BLaER1 treated with 17β-estradiol and CSF1 and Interleukin-3, amounts not matched to agents 10 nM and 100 nM (cell line): ENCODE measurements around the gene DPF3.

Source experiments
- H3K27ac ChIP-seq, 11 experiments: shearing (Covaris generic); formaldehyde crosslinking; 2 replicates each; pipeline ENCODE4 v1.8.1; 2022
- H3K27me3 ChIP-seq, 11 experiments: shearing (Covaris generic); formaldehyde crosslinking; 2 replicates each; pipeline ENCODE4 v1.8.1; 2022
- H3K36me3 ChIP-seq, 11 experiments: shearing (Covaris generic); formaldehyde crosslinking; 2 replicates each; pipeline ENCODE4 v1.8.1; 2022
- H3K4me1 ChIP-seq, 10 experiments: shearing (Covaris generic); formaldehyde crosslinking; 2 replicates each; pipeline ENCODE4 v1.8.1; 2022
- H3K4me2 ChIP-seq, 11 experiments: shearing (Covaris generic); formaldehyde crosslinking; 2 replicates each; pipeline ENCODE4 v1.8.1; 2022
- H3K4me3 ChIP-seq, 10 experiments: shearing (Covaris generic); formaldehyde crosslinking; 2 replicates each; pipeline ENCODE4 v1.8.1; 2022
- H3K9ac ChIP-seq, 11 experiments: shearing (Covaris generic); formaldehyde crosslinking; 2 replicates each; pipeline ENCODE4 v1.8.1; 2022
- H3K9me3 ChIP-seq, 11 experiments: shearing (Covaris generic); formaldehyde crosslinking; replicated peaks in 1 of 11; 2 replicates each; pipeline ENCODE4 v1.8.1; 2022
- H4K20me1 ChIP-seq, 11 experiments: shearing (Covaris generic); formaldehyde crosslinking; 2 replicates each; pipeline ENCODE4 v1.8.1; 2022
- Cebpa-rat ChIP-seq, 11 experiments: shearing (Covaris generic); IDR thresholded peaks; 2 replicates each; pipeline ENCODE4 v1.8.1; 2022

DPF3 gene

DNA sequence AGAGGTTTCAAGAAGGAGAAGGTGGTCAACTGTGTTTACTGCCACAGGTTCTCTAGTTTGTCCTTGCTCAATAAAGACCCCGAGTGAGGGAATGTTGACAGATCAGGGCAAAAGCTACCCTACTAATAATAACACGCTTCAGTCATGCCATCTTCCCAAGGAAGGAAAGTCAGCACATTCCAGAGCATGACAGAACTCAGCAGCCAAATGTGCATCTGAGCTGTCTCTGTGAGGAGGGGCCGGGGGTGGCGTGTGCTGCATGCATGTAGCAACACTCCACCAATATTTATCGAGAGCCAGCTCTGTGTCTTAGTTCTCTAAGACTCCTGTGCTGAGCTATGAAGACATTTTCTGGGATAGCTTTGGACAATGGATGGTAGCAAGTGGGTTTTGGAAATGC, 260.4 kb downstream of the DPF3 start:
- H3K4me3 ChIP-seq: no peak overlapping the region
- no peak overlapping the region for H3K9ac ChIP-seq
- no peak overlapping the region for H3K4me2 ChIP-seq
- no peaks in the 10 kb centered on the region for H3K27me3 ChIP-seq
- H4K20me1 ChIP-seq: no peaks in the 10 kb centered on the region
- H3K9me3 ChIP-seq: peaks cover 0 to 10% (median 2%) of the 10 kb centered on the region in 11 experiments; a peak in 7 of 22 replicates
- H3K27ac ChIP-seq: no peak overlapping the region
- no peak for TF ChIP-seq Cebpa-rat (IDR thresholded peaks at IDR 0.05)
- peaks cover 0 to 10% (median 0%) of the 10 kb centered on the region in 10 experiments; a peak in 5 of 20 replicates for H3K4me1 ChIP-seq
- H3K36me3 ChIP-seq: no peaks in the 10 kb centered on the region

DNA sequence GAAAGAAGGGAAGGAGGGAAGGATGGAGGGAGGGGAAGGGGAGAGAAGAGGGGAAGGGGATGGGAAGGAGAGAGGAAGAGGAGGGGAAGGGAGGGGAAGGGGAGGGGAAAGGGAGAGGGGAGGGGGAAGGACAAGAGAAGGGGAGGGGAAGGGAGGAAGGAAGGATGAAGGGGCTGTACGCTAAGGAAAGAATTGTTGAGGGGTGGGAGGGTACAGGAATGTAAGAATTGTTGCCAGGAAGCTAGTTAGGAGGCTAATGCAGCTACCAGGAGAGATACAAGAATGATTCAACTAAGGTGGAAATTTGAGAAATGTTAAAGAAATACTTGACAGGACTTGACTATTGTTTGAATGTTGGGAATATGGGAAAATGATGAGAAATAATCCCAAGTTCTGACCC, 261.2 kb downstream of the DPF3 start:
- no peak overlapping the region for H3K4me2 ChIP-seq
- no peak overlapping the region for H3K9ac ChIP-seq
- H4K20me1 ChIP-seq: no peaks in the 10 kb centered on the region
- H3K4me1 ChIP-seq: peaks cover 0 to 2% (median 0%) of the 10 kb centered on the region in 10 experiments; a peak in 4 of 20 replicates
- H3K4me3 ChIP-seq: no peak overlapping the region
- H3K9me3 ChIP-seq: peaks cover 0 to 10% (median 0%) of the 10 kb centered on the region in 11 experiments; a peak in 1 of 22 replicates
- TF ChIP-seq Cebpa-rat (IDR thresholded peaks at IDR 0.05): no peak
- no peaks in the 10 kb centered on the region for H3K36me3 ChIP-seq
- H3K27me3 ChIP-seq: no peaks in the 10 kb centered on the region
- no peak overlapping the region for H3K27ac ChIP-seq

GRCh38 chr14:72631401-72631800, 262.5 kb downstream of the DPF3 start:
- Histone ChIP-seq H3K9me3 (peaks cover 5 to 12% (median 11%) of the 10 kb centered on the region in 11 experiments; a peak in 19 of 22 replicates), H3K9ac (no peak overlapping the region), H3K27me3 (no peaks in the 10 kb centered on the region), H3K27ac (no peak overlapping the region), H4K20me1 (no peaks in the 10 kb centered on the region), H3K4me1 (no peaks in the 10 kb centered on the region), H3K4me3 (no peak overlapping the region), H3K36me3 (0 out of 22 replicates have a peak, but pooled peaks cover 0 to 1% (median 0%) of the 10 kb centered on the region in 11 experiments), H3K4me2 (no peak overlapping the region)
- TF ChIP-seq Cebpa-rat (IDR thresholded peaks at IDR 0.05): no peak

- Histone ChIP-seq H3K27me3 (no peaks in the 10 kb centered on the region), H3K4me1 (no peaks in the 10 kb centered on the region), H3K9me3 (peaks cover 5 to 17% (median 15%) of the 10 kb centered on the region in 11 experiments; a peak in 19 of 22 replicates), H3K4me2 (no peak overlapping the region), H4K20me1 (no peaks in the 10 kb centered on the region), H3K4me3 (no peak overlapping the region), H3K36me3 (0 out of 22 replicates have a peak, but pooled peaks cover 0 to 3% (median 0%) of the 10 kb centered on the region in 11 experiments), H3K9ac (no peak overlapping the region), H3K27ac (no peak overlapping the region)
- TF ChIP-seq Cebpa-rat (IDR thresholded peaks at IDR 0.05): no peak
These were observed 263.5 kb downstream of the DPF3 start for GRCh38 chr14:72630374-72630773.

DNA sequence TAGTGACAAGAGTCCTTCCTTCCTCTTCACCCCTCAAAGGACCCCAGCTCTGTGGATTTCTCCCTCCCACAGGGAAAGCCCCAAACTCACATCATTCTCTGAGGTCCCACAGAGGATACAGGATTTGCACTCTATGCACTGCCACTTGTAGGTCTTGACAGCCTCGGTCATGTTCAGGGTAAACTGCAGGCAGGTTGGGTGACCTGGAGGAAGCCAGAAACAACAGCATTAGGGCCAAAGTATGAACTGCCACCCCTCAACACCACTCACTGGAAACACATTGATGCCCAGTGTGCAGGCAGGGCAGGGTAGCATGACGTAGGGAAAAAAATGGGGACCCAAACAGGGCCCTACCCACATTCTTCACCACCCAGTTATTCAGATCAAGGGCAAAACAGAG, 264.4 kb downstream of the DPF3 start:
- Histone ChIP-seq H4K20me1 (no peaks in the 10 kb centered on the region), H3K9me3 (peaks cover 6 to 17% (median 15%) of the 10 kb centered on the region in 11 experiments; a peak in 19 of 22 replicates)
- TF ChIP-seq Cebpa-rat (IDR thresholded peaks at IDR 0.05): no peak

GRCh38 chr14:72625689-72626088, 268.2 kb downstream of the DPF3 start:
- H3K4me2 ChIP-seq: no peak overlapping the region
- no peak overlapping the region for H3K27ac ChIP-seq
- H3K9me3 ChIP-seq: peaks cover 17 to 32% (median 22%) of the 10 kb centered on the region in 11 experiments; a peak in 21 of 22 replicates
- H3K27me3 ChIP-seq: no peaks in the 10 kb centered on the region
- TF ChIP-seq Cebpa-rat (IDR thresholded peaks at IDR 0.05): no peak
- 0 out of 22 replicates have a peak, but pooled peaks cover 0 to 3% (median 0%) of the 10 kb centered on the region in 11 experiments for H3K36me3 ChIP-seq
- H4K20me1 ChIP-seq: no peaks in the 10 kb centered on the region
- H3K4me1 ChIP-seq: peaks cover 0 to 16% (median 13%) of the 10 kb centered on the region in 10 experiments; a peak in 13 of 20 replicates
- H3K4me3 ChIP-seq: no peak overlapping the region
- no peak overlapping the region for H3K9ac ChIP-seq

More for the DNA sequence above, 264.4 kb downstream of the DPF3 start:
- Histone ChIP-seq H3K27ac (no peak overlapping the region), H3K36me3 (0 out of 22 replicates have a peak, but pooled peaks cover 0 to 3% (median 0%) of the 10 kb centered on the region in 11 experiments), H3K4me1 (no peaks in the 10 kb centered on the region), H3K4me3 (no peak overlapping the region), H3K4me2 (peak overlapping the region in 1 of 11 experiments; percentile 23; a peak in 1 of 22 replicates), H3K27me3 (no peaks in the 10 kb centered on the region), H3K9ac (no peak overlapping the region)

- Histone ChIP-seq H3K4me2 (peak overlapping the region in 9 of 11 experiments; percentile 9 to 89 (median 57); a peak in 16 of 22 replicates), H3K9me3 (peaks cover 10 to 21% (median 12%) of the 10 kb centered on the region in 11 experiments; a peak in 18 of 22 replicates), H4K20me1 (no peaks in the 10 kb centered on the region), H3K36me3 (0 out of 22 replicates have a peak, but pooled peaks cover 0 to 3% (median 0%) of the 10 kb centered on the region in 11 experiments), H3K27me3 (peaks cover 0 to 4% (median 0%) of the 10 kb centered on the region in 11 experiments; a peak in 1 of 22 replicates), H3K9ac (no peak overlapping the region), H3K27ac (peak overlapping the region in 1 of 11 experiments; percentile 49; a peak in 1 of 22 replicates), H3K4me3 (no peak overlapping the region), H3K4me1 (peaks cover 12 to 57% (median 48%) of the 10 kb centered on the region in 10 experiments)
- no peak for TF ChIP-seq Cebpa-rat (IDR thresholded peaks at IDR 0.05)
These were observed 272.4 kb downstream of the DPF3 start for GRCh38 chr14:72621387-72622065.

GRCh38 chr14:72619881-72620280, 274.0 kb downstream of the DPF3 start:
- Histone ChIP-seq H3K27me3 (peaks cover 0 to 4% (median 0%) of the 10 kb centered on the region in 11 experiments; a peak in 1 of 22 replicates), H3K4me2 (peak overlapping the region in 5 of 11 experiments; percentile 8 to 89 (median 67); a peak in 5 of 22 replicates), H3K4me1 (peaks cover 23 to 73% (median 65%) of the 10 kb centered on the region in 10 experiments), H4K20me1 (no peaks in the 10 kb centered on the region), H3K36me3 (no peaks in the 10 kb centered on the region), H3K9me3 (peaks cover 5 to 16% (median 11%) of the 10 kb centered on the region in 11 experiments; a peak in 14 of 22 replicates), H3K4me3 (no peak overlapping the region), H3K27ac (no peak overlapping the region), H3K9ac (no peak overlapping the region)
- TF ChIP-seq Cebpa-rat (IDR thresholded peaks at IDR 0.05): no peak

DNA sequence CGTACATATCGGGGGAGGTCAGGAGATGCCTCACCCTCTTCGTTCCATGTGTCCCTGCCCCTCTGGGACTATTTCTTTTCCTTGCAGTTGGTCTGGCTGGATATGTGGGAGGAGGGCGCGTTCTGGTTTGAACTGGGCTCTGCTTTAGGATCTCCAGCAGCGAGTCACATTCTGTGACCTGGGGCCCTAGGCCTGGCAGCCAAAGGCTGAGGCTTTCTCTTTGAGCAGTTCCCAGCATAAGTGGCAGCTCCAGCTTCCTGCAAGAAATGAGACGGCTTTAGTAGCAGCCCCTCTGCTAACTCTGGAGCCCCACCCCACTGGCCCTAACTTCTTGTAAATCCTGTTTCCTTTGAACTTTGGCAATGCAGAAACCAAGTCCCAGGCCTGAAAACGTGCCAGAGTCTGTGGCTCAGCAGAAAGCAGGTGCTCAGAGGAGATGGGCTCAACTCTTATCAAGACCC, 274.8 kb downstream of the DPF3 start:
- Histone ChIP-seq H4K20me1 (no peaks in the 10 kb centered on the region), H3K36me3 (no peaks in the 10 kb centered on the region), H3K27ac (no peak overlapping the region), H3K4me3 (no peak overlapping the region), H3K9ac (no peak overlapping the region), H3K9me3 (peaks cover 5 to 16% (median 8%) of the 10 kb centered on the region in 11 experiments; a peak in 14 of 22 replicates), H3K27me3 (peaks cover 0 to 4% (median 0%) of the 10 kb centered on the region in 11 experiments; a peak in 1 of 22 replicates), H3K4me2 (peak overlapping the region in 6 of 11 experiments; percentile 11 to 89 (median 30); a peak in 8 of 22 replicates), H3K4me1 (peaks cover 29 to 80% (median 72%) of the 10 kb centered on the region in 10 experiments)
- TF ChIP-seq Cebpa-rat (IDR thresholded peaks at IDR 0.05): no peak
